Osteoblast (primary cell): ENCODE results near the gene HJV. TPM values are rescaled to one million over a fixed set of nuclear protein-coding genes. Genes with fewer than 3 reads are reported as not detected.
A peak's percentile ranks its signal among the peaks of the same experiment; 100 is the strongest.

ENCODE experiments used
- DNase-seq: peaks from one replicate; pipeline ENCODE4 v3.0.0; 2011; ENCODE audit warnings: low spot score, mixed read lengths; ENCODE audit not compliant: insufficient read length; ENCODE audit errors: missing footprints
- H2AFZ ChIP-seq: 2 replicates; pipeline ENCODE4 v1.6.0; 2011; ENCODE audit warnings: mild to moderate bottlenecking, low read length
- H3K27ac ChIP-seq: 2 replicates; pipeline ENCODE4 v1.5.1; 2011; ENCODE audit warnings: mild to moderate bottlenecking, low read depth, low read length, moderate library complexity
- H3K27me3 ChIP-seq: 2 replicates; pipeline ENCODE4 v1.6.0; 2012; ENCODE audit warnings: mild to moderate bottlenecking, control low read depth, inconsistent platforms, low read length, moderate library complexity; ENCODE audit not compliant: insufficient read depth
- H3K36me3 ChIP-seq: 2 replicates; pipeline ENCODE4 v1.5.1; 2011; ENCODE audit warnings: mild to moderate bottlenecking, low read length, control low read depth, moderate library complexity; ENCODE audit not compliant: insufficient read depth
- H3K4me1 ChIP-seq: 2 replicates; pipeline ENCODE4 v1.5.1; 2011; ENCODE audit warnings: mild to moderate bottlenecking, low read length, control low read depth, moderate library complexity; ENCODE audit not compliant: insufficient read depth
- H3K4me2 ChIP-seq: 2 replicates; pipeline ENCODE4 v1.6.0; 2011; ENCODE audit warnings: mild to moderate bottlenecking, low read length; ENCODE audit not compliant: insufficient read depth
- H3K4me3 ChIP-seq: fragments of 200-600 bp; sonication (generic); 3 replicates; pipeline ENCODE4 v1.5.1; 2012; ENCODE audit warnings: mild to moderate bottlenecking, low read length, inconsistent platforms; ENCODE audit not compliant: insufficient read depth
- H3K79me2 ChIP-seq: 2 replicates; pipeline ENCODE4 v1.6.0; 2012; ENCODE audit warnings: mild to moderate bottlenecking, low read length, control low read depth, inconsistent platforms; ENCODE audit not compliant: insufficient read depth
- H3K9me3 ChIP-seq: 2 replicates; pipeline ENCODE4 v1.5.1; 2011; ENCODE audit warnings: low read depth, low read length, control low read depth
- H4K20me1 ChIP-seq: 2 replicates; pipeline ENCODE4 v1.6.0; 2012; ENCODE audit warnings: mild to moderate bottlenecking, low read length, control low read depth; ENCODE audit not compliant: insufficient read depth
- total RNA-seq: library from RNA; depleted of rRNA; stranded (reverse); fragments of >200 nt; gene quantifications from 2 replicates; pipeline ENCODE4 v1.2.3, GENCODE V29; 2012
- TF ChIP-seq, protein P1 (sequence below): IDR thresholded peaks from 2 replicates; pipeline ENCODE4 v1.5.1; 2011; ENCODE audit warnings: mild to moderate bottlenecking, low read depth, low read length, moderate library complexity; ENCODE audit errors: extremely low read depth

HJV gene
- total RNA-seq, 1 donor = not detected

DNA sequence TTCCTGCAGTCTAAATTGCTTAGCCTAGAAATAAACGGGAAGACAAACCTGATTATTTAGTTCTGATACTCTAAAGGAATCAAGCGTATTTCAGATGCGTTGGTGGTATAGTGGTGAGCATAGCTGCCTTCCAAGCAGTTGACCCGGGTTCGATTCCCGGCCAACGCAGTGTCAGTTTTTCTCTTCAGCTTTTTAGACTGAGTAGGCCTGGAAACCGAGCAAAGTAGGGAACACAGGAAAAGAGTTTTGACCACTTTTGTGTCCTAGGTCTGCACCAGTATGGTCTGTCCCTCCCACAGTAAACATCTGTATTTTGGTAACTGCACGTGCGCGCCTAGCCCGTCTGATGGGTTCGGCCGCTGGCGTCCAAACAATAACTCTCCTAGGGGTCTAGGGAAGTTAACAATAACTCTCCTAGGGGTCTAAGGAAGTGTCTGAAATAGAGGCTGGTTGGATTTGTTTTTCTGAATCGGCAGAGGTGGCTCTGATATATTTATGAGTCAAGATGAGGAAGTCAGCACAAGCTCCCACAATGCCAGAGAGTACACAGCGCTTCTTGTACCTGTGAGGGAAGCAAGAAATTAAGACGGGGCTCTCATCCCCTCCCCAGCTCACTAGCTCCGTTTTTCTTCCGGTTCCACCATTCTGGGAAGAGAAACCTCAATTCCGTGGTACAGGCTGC lies 15.6 kb upstream of the HJV start:
- DNase-seq = peak; percentile 72
- H2AFZ ChIP-seq = peak overlapping the region; percentile 87
- peaks cover 13% of the 10 kb centered on the region for H3K4me1 ChIP-seq
- no peaks in the 10 kb centered on the region for H3K79me2 ChIP-seq
- H3K9me3 ChIP-seq = no peaks in the 10 kb centered on the region
- peak overlapping the region; percentile 84 for H3K4me3 ChIP-seq
- TF ChIP-seq, protein P1, sequence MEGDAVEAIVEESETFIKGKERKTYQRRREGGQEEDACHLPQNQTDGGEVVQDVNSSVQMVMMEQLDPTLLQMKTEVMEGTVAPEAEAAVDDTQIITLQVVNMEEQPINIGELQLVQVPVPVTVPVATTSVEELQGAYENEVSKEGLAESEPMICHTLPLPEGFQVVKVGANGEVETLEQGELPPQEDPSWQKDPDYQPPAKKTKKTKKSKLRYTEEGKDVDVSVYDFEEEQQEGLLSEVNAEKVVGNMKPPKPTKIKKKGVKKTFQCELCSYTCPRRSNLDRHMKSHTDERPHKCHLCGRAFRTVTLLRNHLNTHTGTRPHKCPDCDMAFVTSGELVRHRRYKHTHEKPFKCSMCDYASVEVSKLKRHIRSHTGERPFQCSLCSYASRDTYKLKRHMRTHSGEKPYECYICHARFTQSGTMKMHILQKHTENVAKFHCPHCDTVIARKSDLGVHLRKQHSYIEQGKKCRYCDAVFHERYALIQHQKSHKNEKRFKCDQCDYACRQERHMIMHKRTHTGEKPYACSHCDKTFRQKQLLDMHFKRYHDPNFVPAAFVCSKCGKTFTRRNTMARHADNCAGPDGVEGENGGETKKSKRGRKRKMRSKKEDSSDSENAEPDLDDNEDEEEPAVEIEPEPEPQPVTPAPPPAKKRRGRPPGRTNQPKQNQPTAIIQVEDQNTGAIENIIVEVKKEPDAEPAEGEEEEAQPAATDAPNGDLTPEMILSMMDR = no peak
- no peaks in the 10 kb centered on the region for H3K27me3 ChIP-seq
- H3K4me2 ChIP-seq = peak overlapping the region; percentile 96
- no peaks in the 10 kb centered on the region for H3K36me3 ChIP-seq
- H4K20me1 ChIP-seq = no peaks in the 10 kb centered on the region
- peak overlapping the region; percentile 94 for H3K27ac ChIP-seq

DNA sequence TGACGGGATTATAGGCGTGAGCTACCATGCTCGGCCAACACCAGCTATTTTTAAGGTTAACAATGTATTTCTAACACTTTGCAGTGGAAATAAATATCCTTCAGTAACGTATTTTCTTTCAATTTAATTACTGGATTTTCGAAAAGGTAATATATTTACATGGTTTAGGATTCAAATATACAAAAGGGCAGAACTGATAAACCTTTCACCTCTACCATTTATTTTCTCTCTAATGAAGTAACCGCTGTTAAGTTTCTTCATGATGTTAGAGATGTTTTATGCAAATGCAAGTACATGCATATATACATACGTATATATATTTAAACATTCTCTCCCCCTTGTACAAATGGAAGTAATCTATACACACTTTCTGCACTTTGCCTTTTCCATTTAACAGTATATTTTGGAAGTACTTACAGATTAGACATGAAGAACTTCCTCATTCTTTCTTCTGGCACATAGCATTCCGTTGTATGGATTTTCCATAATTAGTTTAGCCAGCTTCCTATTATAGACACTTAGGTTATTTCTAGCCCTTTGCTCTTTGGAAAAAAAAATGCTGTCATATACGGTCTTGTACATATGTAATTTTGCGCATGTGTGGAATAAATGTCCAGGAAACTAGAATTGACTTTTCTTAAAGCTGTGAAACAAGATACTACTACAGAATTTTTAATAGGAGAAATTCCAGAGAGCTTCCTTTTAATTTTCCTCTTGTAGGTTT lies 14.9 kb upstream of the HJV start:
- H2AFZ ChIP-seq = peak overlapping the region; percentile 79
- peak; percentile 39 for DNase-seq

DNA sequence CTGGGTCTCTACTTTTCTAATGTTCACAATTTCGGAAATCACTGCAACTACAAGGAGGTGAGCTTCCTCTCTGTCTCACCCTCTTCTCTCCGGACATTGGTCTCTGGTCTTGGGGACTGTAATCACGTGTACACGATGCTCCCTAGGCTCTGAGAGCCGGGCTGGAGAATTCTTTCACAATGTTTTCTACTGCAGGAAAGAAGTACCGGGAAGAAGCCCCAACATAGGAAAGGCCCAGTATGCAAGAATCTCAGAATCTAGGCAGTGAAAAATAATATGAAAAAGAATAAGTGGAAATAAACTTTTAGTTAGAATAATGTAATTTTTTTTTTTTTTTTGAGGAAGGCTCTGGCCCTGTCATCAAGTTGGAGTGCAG lies 13.5 kb upstream of the HJV start:
- peak overlapping the region; percentile 54 for H3K27ac ChIP-seq
- H3K4me2 ChIP-seq = peak overlapping the region; percentile 96
- no peaks in the 10 kb centered on the region for H4K20me1 ChIP-seq
- H3K9me3 ChIP-seq = no peaks in the 10 kb centered on the region
- H2AFZ ChIP-seq = peak overlapping the region; percentile 96
- no peak for DNase-seq
- no peaks in the 10 kb centered on the region for H3K36me3 ChIP-seq
- TF ChIP-seq, protein P1 = no peak
- no peaks in the 10 kb centered on the region for H3K27me3 ChIP-seq
- H3K79me2 ChIP-seq = no peaks in the 10 kb centered on the region
- peak overlapping the region; percentile 75 for H3K4me3 ChIP-seq
- peaks cover 13% of the 10 kb centered on the region for H3K4me1 ChIP-seq

More for the DNA sequence above, 14.9 kb upstream of the HJV start:
- Histone ChIP-seq H3K27me3 (no peaks in the 10 kb centered on the region), H3K36me3 (no peaks in the 10 kb centered on the region), H3K27ac (peak overlapping the region; percentile 42), H3K9me3 (no peaks in the 10 kb centered on the region), H3K79me2 (no peaks in the 10 kb centered on the region), H3K4me1 (peaks cover 13% of the 10 kb centered on the region), H3K4me2 (peak overlapping the region; percentile 96), H4K20me1 (no peaks in the 10 kb centered on the region), H3K4me3 (peak overlapping the region; percentile 75)
- TF ChIP-seq, protein P1 = no peak

DNA sequence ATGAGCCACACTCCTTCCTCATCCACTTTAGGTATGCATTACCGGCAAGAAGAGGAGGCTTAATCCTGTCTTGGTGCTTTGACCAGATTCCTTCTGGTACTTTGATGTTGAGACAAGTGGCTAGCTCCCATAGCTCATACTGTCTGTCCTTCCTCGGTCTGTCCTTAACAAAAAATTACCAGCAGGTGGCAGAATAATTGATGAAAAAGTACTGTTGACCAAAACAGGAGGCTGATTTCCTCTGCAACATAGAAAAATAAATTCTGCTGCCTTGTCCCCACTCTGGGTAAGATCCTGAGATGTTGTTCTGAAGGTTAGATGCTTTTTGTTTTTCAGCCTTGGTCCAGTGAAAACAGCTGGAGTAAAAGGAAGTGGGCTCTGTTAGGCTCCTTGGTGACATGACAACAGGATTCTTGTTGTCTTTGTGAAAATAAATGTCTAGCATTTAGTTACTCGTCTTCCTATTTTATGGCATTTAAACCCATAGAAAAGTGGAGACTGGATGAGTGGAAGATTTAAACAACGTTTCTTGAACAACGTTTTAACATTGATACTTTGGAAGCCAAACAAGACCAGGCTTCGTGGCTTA lies 11.2 kb upstream of the HJV start:
- TF ChIP-seq, protein P1 = peak; percentile 66
- no peak overlapping the region for H3K4me2 ChIP-seq
- no peak overlapping the region for H3K4me3 ChIP-seq
- H3K36me3 ChIP-seq = no peaks in the 10 kb centered on the region
- H2AFZ ChIP-seq = peak overlapping the region; percentile 45
- no peaks in the 10 kb centered on the region for H3K79me2 ChIP-seq
- no peak overlapping the region for H3K27ac ChIP-seq
- no peaks in the 10 kb centered on the region for H4K20me1 ChIP-seq
- H3K9me3 ChIP-seq = no peaks in the 10 kb centered on the region
- peaks cover 13% of the 10 kb centered on the region for H3K4me1 ChIP-seq
- H3K27me3 ChIP-seq = no peaks in the 10 kb centered on the region
- peak; percentile 79 for DNase-seq
